HepG2 (cell line): Measurements from ENCODE around the gene C5AR1. TPM values are rescaled to one million over a fixed set of nuclear protein-coding genes. Genes with fewer than 3 reads are reported as not detected.

Source experiments
- ARID2 ChIP-seq: sonication (generic); formaldehyde crosslinking; IDR thresholded peaks from 2 replicates; pipeline ENCODE4 v1.8.1; 2022; ENCODE audit warnings: mild to moderate bottlenecking, missing genetic modification reagents, borderline replicate concordance
- HOXA5 ChIP-seq: sonication (generic); formaldehyde crosslinking; IDR thresholded peaks from 2 replicates; pipeline ENCODE4 v1.4.0; 2020; ENCODE audit warnings: missing genetic modification reagents
- KDM6A ChIP-seq: IDR thresholded peaks from 2 replicates; pipeline ENCODE4 v1.6.1; 2016; ENCODE audit warnings: low read depth
- KLF16 ChIP-seq, 2 experiments: sonication (generic) in 1 of 2; formaldehyde crosslinking in 1 of 2; IDR thresholded peaks; 2 replicates each; pipeline versions ENCODE4 v1.6.1 to v1.8.0; 2016 to 2023; ENCODE audit warnings: missing genetic modification reagents in 2 of 2, missing compliant biosample characterization in 1 of 2
- LBX2 ChIP-seq: sonication (generic); formaldehyde crosslinking; IDR thresholded peaks from 2 replicates; pipeline ENCODE4 v1.5.0; 2020; ENCODE audit warnings: missing genetic modification reagents, mild to moderate bottlenecking, borderline replicate concordance
- MAFK ChIP-seq, 2 experiments: IDR thresholded peaks in 1 of 2; conservative IDR thresholded peaks in 1 of 2; 2 replicates each; pipeline ENCODE4 v1.6.1; 2011; ENCODE audit warnings: improper control_type of control experiment in 2 of 2, low read length in 2 of 2
- MZF1 ChIP-seq: sonication (generic); formaldehyde crosslinking; IDR thresholded peaks from 2 replicates; pipeline ENCODE4 v1.8.1; 2023; ENCODE audit warnings: mild to moderate bottlenecking, missing genetic modification reagents, borderline replicate concordance
- NFKBIZ ChIP-seq: IDR thresholded peaks from 2 replicates; pipeline ENCODE4 v1.6.1; 2018; ENCODE audit warnings: missing genetic modification reagents, missing compliant biosample characterization
- SRF ChIP-seq: IDR thresholded peaks from 2 replicates; pipeline ENCODE4 v1.6.1; 2011; ENCODE audit warnings: mild to moderate bottlenecking, low read depth, low read length, moderate library complexity
- U2AF1 ChIP-seq: fragments of 200-400 bp; formaldehyde crosslinking; optimal IDR thresholded peaks from 2 replicates; pipeline ENCODE3; 2017; ENCODE audit warnings: mild to moderate bottlenecking, low read depth, low read length
- ZBTB4 ChIP-seq: sonication (generic); formaldehyde crosslinking; IDR thresholded peaks from 2 replicates; pipeline ENCODE4 v1.4.0; 2020; ENCODE audit warnings: missing genetic modification reagents, mild to moderate bottlenecking, borderline replicate concordance
- ZMYM3 ChIP-seq: sonication (generic); formaldehyde crosslinking; IDR thresholded peaks from 2 replicates; pipeline ENCODE4 v1.5.1; 2020; ENCODE audit warnings: mild to moderate bottlenecking, missing genetic modification reagents
- ZNF230 ChIP-seq: sonication (generic); formaldehyde crosslinking; IDR thresholded peaks from 2 replicates; pipeline ENCODE4 v1.4.0; 2020; ENCODE audit warnings: mild to moderate bottlenecking, missing genetic modification reagents
- ZNF3 ChIP-seq: IDR thresholded peaks from 2 replicates; pipeline ENCODE4 v1.7.0; 2017; ENCODE audit warnings: inconsistent platforms
- ZNF670 ChIP-seq: sonication (generic); formaldehyde crosslinking; IDR thresholded peaks from 2 replicates; pipeline ENCODE4 v1.8.0; 2022; ENCODE audit warnings: mild to moderate bottlenecking, missing genetic modification reagents, borderline replicate concordance
- polyA plus RNA-seq, 8 experiments: library from polyadenylated mRNA; depleted of rRNA in 3 of 8; stranded (reverse) in 7 of 8; unstranded in 1 of 8; fragments of >200 nt; fragmentation: Illumina TruSeq in 4 of 8; extraction: Trizol in 4 of 8; gene quantifications; 2 replicates each; pipeline versions ENCODE4 v1.2.1 to v1.2.3, GENCODE V29; 2011 to 2016; ENCODE audit warnings: low read depth in 4 of 8, missing spikeins in 1 of 8, mixed read lengths in 1 of 8; ENCODE audit not compliant: insufficient read depth in 1 of 8
- total RNA-seq, 5 experiments: library from RNA; depleted of rRNA; stranded (reverse); fragments of >200 nt; fragmentation: Illumina TruSeq; extraction: Trizol; gene quantifications; 2 replicates each; pipeline ENCODE4 v1.2.3, GENCODE V29; 2016; ENCODE audit warnings: low read depth in 1 of 5
- TF ChIP-seq, protein P1 (sequence below): sonication (generic); formaldehyde crosslinking; IDR thresholded peaks from 2 replicates; pipeline ENCODE4 v1.4.0; 2020; ENCODE audit warnings: mild to moderate bottlenecking, missing genetic modification reagents

The C5AR1 gene
- total and polyA plus RNA-seq, 2 of the 13 experiments (the other 11 are each of a cell fraction or from before 2014, with no cell fraction given) = 0.07 to 1.6 TPM

GRCh38 chr19:47273313-47274070, 36.2 kb upstream of the C5AR1 start (continued):
- no peak; the same call in 1 of the 2 replicates for TF ChIP-seq ZNF230 (CRISPR knock-in tag)
- no peak for TF ChIP-seq U2AF1
- TF ChIP-seq ARID2 = no peak
- no peak for TF ChIP-seq ZNF3
- no peak for TF ChIP-seq LBX2 (CRISPR knock-in tag)
- no peak for TF ChIP-seq ZBTB4 (CRISPR knock-in tag)
- peak in 1 of 2 experiments; percentile 57; a peak in 1 of 4 replicates for TF ChIP-seq KLF16 (CRISPR knock-in tag; IDR thresholded peaks at IDR 0.05)
- TF ChIP-seq HOXA5 = peak; percentile 39; the same call in 1 of the 2 replicates
- TF ChIP-seq NFKBIZ (CRISPR knock-in tag) = no peak
- TF ChIP-seq ZMYM3 (CRISPR knock-in tag) = peak; percentile 65
- peak; percentile 65; the same call in 1 of the 2 replicates for TF ChIP-seq ZNF670
- TF ChIP-seq KDM6A (CRISPR knock-in tag) = 0 out of 2 replicates have a peak, but pooled peaks have one; percentile 13
- no peak for TF ChIP-seq SRF
- TF ChIP-seq MZF1 = no peak
- 0 out of 4 replicates have a peak, but pooled peaks of 1 of the 2 experiments have one; percentile 2 for TF ChIP-seq MAFK (conservative IDR thresholded peaks at IDR 0.05 in 1 of 2, IDR thresholded peaks at IDR 0.05 in 1 of 2; ENCODE audit: low read length in 2 of 2)
- TF ChIP-seq, protein P1, sequence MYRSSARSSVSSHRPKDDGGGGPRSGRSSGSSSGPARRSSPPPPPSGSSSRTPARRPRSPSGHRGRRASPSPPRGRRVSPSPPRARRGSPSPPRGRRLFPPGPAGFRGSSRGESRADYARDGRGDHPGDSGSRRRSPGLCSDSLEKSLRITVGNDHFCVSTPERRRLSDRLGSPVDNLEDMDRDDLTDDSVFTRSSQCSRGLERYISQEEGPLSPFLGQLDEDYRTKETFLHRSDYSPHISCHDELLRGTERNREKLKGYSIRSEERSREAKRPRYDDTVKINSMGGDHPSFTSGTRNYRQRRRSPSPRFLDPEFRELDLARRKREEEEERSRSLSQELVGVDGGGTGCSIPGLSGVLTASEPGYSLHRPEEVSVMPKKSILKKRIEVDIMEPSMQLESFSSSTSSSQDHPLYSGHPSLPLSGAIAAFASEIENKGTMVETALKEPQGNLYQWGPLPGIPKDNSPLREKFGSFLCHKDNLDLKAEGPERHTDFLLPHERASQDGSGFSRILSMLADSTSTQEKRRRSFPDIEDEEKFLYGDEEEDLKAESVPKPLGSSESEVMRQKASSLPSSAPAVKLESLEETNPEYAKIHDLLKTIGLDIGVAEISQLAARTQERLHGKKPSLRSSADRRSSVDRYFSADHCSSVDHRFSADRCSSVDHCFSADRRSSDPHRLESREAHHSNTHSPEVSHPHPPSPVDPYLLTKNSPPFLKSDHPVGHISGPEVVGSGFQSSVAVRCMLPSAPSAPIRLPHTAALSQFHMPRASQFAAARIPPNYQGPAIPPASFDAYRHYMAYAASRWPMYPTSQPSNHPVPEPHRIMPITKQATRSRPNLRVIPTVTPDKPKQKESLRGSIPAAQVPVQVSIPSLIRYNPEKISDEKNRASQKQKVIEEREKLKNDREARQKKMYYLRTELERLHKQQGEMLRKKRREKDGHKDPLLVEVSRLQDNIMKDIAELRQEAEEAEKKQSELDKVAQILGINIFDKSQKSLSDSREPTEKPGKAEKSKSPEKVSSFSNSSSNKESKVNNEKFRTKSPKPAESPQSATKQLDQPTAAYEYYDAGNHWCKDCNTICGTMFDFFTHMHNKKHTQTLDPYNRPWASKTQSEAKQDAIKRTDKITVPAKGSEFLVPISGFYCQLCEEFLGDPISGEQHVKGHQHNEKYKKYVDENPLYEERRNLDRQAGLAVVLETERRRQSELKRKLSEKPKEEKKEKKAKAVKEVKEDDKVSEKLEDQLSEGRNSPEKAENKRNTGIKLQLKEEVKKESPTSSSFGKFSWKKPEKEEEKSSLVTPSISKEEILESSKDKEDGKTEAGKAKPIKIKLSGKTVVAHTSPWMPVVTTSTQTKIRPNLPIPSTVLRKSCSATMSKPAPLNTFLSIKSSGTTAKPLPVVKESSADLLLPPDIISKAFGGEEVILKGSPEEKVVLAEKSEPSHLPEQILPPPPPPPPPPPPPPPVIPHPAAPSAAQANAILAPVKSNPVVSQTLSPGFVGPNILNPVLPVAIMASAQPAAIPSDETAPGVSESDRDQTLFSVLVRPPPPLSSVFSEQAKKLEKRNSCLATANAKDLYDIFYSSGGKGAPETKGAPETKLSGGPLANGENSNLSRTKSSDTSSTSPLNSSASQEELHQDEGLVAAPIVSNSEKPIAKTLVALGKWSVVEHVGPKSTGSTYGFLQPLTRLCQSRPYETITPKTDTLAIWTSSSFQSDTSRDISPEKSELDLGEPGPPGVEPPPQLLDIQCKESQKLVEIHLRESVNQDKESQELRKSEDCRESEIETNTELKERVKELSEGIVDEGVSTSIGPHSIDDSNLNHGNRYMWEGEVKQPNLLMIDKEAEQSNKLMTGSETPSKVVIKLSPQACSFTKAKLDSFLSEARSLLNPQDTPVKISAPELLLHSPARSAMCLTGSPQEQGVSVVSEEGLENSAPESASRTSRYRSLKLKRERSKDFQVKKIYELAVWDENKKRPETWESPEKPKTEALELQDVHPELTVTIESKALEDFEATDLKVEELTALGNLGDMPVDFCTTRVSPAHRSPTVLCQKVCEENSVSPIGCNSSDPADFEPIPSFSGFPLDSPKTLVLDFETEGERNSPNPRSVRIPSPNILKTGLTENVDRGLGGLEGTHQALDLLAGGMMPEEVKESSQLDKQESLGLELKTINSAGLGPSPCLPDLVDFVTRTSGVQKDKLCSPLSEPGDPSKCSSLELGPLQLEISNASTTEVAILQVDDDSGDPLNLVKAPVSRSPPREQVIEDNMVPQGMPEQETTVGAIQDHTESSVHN (CRISPR knock-in tag) = no peak
